ENCODE data around the gene ASAP2.

Gene ASAP2

DNA sequence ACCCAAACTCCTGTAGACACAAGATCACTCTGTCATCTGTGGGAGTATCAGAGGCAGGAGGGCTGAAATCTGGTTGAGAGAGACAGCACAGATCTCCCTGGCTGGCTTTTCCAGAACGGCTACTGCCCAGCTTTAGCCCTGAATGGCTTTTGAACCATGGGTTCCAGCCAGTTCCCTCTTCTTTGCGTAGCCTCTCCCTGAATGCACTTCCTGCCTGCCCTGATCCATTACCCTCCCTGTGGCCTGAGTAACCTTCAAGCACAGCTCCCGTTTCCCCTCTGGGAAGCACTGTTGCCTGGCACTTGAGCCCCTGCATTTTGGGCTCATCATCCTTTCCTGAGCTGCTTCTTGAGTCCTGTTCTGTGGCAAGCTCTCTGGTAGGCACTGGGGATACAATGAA lies 68.8 kb downstream of the ASAP2 start:
- no peak for DNase-seq (ENCODE audit: low read depth)

DNA sequence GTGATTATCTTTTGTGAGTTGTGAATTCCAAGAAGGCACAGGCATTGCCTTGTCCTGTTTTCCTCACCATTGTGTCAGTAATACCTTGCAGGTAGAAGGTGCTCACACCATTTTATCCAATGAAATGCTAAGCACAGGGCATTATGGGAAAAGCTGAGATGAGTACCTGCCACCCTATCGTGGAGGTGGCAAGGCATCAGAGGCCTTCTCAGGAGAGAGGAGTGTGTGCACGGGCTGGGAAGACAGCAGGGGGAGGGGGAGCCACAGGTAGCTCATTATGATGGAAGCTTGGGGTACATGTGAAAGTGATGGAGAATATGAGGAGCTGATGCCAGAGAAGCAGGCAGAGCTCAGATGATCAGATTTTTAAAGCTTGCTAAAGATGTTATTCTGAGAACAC lies 69.5 kb downstream of the ASAP2 start:
- DNase-seq (ENCODE audit: low read depth), result no peak

DNA sequence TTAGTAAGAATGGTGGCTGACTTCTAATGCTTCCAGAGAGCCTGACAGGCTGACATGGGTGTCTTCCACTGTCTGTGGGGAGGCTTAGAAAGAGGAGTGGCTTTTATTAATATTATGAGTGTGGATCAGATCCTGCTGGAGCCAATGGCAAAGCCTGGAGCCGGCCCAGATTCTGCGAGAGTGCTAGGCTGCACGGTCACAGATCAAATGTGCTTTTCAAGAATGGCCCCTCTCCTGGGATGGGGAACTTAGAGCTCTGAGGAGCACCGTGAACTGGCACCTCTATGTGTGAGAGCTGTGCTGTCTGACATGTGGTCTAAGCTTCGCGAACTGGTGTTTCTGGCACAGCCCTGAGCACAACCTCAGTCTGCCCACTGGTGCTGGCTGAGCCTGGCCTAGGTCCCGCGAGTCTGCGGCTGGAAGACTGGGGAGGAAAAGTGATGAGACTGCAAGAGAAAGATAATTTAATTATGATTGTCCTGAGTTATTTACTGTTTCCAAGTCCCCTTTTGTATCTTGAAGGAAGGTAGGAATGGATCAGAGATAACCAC lies 70.4 kb downstream of the ASAP2 start:
- no peak for DNase-seq (ENCODE audit: low read depth)

DNA sequence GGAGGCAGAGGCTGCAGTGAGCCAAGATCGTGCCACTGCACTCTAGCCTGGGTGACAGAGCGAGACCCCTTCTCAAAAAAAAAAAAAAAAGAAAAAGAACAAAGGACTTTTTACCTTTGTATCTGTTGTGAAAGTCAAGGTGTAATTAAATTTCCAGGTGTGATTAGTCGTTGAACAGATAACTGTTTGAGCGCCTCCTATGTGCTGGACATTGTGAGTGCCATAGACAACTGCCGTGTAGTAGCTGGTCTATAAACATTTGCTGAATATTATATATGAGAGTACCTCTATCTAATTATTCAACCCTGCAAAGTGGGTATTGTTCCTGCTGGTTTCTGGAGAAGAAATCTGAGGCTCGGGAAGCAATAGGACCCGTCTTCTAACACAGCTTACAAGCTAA lies 71.8 kb downstream of the ASAP2 start:
- no peak for DNase-seq (ENCODE audit: low read depth)

DNA sequence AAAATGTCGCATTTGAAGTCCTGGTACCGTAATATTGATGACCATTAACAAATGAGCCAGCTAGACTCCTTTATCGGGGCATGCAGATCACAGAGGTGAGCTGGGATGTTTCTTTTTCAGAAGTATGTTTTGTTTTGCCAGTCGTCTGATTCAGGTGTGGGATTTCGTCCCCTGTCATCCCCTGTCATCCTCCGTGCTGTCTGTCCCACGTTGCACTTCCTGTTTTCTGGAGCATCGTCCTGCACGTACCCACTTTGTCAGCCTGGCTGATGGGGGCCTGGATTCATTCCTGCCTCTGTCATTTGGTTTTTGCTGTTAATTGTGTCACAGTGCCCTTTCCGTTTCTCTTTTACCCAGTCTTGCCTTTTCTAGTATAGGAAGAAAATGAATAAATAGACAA lies 72.8 kb downstream of the ASAP2 start:
- DNase-seq (ENCODE audit: low read depth), result no peak

DNA sequence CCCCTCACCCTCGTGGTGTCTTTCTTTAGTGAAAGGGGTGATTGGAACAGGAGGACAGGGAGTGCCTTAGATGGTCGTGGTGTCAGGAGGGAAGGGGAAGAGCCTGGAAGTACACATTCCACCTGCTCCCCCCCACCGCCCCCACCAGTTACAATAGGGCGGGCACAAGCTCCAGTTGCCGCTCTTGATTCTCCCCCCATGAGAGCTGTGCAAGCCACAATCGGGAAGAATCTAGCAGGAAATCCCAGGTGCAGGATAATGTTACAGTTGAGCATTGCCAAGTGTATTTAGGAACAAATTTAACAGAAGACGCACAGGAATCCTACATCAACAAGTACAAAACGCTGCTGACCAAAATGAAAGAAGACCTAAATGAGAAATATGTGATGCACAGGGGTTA lies 73.6 kb downstream of the ASAP2 start:
- DNase-seq (ENCODE audit: low read depth), result no peak

DNA sequence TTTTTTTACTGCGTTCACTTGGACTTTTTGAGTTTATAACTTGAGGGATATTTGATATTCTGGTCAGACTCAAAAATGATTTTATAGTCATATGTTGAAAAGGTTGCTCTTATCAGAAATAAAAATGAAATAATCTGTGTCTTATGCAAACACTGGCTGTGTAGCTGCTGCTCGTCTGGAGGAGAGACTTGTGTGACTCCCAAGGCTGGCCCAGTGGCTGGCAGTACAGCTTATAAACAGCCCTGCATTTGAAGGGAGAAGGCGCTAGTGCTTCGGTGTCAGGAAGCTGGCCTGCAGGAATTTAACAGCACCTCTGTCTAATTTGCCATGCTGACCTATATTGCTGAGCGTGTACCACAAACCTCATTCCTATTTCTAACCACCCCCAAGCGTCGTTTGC lies 74.5 kb downstream of the ASAP2 start:
- DNase-seq (ENCODE audit: low read depth), result no peak

DNA sequence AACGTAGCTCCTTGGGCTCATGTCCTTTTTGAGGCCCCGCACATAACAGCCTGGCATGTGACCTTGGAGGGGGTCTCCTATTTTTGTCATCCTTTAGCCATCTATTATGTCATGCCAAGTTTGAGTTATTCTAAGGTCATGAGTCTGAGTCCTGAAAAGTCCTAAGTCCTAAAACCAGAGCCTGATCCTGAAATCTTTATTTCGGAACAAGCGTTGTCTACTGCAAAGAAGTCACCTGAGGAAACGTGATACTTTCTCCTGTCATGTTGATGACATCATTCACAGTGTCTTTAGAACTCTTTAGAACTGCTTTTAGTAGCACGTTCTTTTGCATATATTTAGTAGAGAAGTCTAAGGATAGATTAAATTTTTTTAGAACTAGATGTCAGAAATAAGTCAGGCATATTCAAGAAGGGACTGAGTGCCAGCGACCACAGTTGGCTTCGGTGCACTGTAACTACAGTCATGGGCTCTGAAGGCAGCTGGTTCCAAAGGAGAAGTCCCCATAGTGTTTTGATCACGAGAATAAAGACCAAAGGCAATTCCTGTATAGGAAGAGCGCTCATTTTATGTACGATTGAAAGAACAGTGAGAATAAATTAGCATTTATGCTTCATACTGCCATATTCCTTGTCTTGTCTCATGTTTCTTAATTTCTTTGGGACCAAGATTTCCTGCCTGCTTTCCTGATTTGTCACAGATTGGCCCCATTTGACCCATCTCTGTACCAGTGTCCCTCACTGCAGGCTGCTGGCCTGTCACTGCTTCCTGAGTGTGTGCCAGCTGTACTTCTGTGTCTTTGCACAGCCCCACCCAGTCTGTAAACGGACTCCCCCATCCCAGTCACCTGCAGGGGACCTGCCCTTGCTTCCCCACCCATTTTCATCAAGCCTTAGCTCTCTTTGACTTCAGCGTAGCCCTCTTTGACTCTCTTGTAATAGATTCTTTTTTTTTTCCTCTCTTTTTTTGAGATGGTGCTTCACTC lies 75.8 kb downstream of the ASAP2 start:
- no peak for DNase-seq (ENCODE audit: low read depth)

DNA sequence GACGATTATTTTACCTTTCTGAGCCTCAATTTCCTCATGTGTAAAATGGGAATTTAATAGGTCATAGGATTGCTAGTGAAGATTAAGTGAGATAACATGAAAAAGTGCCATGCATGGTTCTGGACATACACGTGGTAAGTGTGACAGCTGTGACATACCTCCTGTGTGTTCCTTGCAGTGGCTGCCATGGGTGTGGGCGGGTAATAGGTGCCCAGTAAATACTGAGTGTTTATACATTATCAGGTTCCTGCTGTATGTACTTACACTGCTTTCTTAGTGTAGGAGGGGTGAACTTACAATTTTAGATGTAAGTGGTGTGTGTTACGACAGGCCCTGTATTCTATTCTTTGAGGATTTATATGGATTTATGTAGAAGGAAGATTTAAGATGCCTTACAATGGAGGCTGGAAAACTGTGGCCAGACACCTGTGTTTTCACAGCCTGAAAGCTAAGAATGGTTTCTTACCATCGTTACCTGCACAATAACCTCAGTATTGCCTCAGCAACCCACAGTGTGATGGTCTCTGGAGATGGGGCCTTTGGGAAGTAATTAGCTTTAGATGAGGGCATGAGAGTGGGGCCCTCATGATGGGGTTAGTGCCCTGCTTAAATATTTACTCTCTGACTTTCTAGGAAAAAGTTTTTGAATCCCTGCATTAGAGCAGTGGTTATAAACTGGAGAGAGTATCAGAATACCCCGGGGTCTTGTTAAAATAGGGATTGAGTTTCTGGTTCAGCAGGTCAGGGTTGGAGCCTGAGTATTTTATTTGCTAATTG lies 78.1 kb downstream of the ASAP2 start:
- no peak for DNase-seq (ENCODE audit: low read depth)

DNA sequence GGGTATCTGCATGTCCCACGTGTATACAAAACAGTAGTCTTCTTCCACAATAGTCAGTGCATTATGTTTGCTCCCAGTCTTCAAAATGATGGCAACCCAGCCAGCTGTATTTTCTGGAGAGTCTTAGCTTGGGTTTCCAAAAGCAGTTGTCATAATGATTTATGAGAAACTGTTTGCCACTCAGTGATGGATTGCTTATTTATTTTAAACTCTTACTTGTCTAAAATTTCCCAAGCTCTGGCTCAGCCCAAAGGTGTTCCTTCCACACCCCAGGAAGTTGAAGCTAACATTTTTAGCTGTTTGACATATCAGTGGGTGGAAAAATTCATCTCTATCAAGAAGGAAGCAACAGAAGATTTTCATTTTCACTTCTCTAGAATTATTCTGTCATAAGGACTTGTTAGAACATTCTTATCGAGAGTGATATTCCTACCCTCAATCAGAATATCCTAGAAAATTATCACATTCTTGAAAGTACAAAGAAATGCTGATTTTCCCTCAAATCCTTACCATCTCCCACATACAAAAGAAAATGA lies 78.8 kb downstream of the ASAP2 start:
- DNase-seq (ENCODE audit: low read depth), result no peak

DNA sequence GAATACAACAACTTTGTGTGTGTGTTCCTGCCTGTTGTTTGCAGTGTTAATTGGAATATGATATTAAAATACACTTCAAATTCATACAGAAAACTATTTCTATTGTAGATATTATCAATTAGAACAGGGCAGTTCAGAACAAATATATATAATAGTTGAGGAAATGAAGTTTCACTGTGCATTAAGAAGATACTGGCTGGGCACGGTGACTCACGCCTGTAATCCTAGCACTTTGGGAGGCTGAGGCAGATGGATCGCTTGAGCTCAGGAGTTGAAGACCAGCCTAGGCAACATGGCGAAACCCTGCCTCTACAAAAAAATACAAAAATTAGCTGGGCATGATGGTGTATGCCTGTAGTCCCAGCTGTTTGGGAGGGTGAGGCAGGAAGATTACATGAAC lies 79.3 kb downstream of the ASAP2 start:
- DNase-seq (ENCODE audit: low read depth), result no peak

DNA sequence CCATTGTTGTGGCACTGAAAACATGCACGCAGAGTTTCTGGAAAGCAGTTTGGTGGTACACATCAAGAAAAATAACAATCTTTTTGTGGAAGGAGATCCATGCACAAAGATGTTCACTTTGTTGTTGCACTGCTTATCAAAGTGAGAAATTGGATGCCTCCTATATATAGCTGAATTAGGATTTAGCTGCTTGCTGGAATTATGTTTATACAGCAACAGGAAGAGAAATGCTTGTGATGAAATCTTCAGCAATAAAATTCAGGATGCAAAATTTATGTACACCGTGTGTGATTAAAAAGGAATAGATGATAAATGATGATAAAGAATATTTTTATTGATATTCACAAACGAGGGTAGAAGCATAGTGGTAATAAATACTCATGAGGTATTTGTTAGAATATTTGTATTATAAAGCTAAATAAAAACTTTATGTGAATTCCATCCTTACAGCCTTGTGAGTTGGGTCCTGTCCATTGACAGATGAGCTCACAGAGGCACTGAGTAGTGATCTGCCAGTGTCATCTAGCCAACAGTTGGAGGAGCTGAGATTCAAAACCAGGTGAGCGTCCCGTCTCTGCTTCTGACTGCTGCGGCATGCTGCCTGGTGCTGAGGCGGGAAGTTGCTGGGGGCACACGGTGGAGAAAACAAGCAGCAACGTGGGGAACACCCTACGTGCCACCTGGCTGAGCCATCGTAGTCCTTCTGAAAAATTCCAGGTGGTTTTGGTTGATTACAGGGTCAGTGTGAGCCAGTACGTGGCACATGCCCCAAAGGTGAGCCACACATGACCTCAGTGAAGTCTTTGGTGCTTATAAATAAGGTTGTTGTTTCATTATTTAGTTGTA lies 80.2 kb downstream of the ASAP2 start:
- DNase-seq (ENCODE audit: low read depth), result no peak

DNA sequence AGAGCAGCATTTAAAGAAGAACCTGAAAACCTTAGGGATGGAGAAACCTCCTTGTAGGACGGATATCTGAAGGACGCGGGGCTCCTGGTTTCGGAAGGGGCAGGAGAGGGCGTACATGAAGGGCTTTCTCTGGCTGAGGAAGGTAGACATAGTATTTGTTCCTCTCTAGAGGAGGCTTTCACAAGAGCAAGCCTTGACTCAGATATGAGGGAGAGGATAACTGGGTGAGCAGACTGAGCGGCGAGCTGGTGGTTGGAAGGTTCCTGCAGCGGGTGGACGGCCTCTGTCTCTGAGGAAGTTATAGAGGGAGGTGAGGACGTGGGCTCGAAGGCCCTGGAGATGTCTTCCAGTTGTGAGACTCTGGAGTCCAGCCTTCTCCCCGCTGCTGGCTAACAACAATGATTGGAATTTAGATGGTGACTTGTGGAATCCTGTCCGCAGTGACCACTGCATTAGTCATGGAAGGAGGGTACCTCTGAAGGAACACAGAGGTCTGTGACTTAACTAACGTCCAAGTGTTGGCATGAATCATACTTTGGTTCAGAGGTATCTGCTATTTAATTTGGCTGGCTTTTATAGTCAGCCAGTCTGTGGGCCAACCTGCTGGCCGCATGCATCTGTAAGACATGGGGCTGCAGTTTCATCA lies 80.9 kb downstream of the ASAP2 start:
- DNase-seq (ENCODE audit: low read depth), result no peak

DNA sequence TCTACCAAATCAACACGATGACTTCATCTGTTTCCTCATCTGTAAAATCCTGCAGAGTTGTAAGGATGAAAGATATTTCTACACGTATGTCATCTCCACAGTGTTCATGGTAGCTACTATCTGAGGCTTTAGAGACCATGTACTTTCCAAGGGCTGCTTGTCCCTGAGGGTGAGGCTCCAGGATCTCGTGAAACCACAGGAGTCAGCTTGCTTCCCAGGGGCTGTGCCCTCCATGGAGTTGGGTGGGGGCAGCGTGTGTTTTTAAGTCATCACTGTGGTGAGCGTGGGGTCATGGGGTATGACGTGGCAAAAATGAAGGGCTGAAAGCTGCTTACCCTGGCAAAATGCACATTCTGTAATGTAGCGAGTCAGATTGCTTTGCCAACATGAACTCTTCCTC lies 81.6 kb downstream of the ASAP2 start:
- DNase-seq (ENCODE audit: low read depth), result no peak

DNA sequence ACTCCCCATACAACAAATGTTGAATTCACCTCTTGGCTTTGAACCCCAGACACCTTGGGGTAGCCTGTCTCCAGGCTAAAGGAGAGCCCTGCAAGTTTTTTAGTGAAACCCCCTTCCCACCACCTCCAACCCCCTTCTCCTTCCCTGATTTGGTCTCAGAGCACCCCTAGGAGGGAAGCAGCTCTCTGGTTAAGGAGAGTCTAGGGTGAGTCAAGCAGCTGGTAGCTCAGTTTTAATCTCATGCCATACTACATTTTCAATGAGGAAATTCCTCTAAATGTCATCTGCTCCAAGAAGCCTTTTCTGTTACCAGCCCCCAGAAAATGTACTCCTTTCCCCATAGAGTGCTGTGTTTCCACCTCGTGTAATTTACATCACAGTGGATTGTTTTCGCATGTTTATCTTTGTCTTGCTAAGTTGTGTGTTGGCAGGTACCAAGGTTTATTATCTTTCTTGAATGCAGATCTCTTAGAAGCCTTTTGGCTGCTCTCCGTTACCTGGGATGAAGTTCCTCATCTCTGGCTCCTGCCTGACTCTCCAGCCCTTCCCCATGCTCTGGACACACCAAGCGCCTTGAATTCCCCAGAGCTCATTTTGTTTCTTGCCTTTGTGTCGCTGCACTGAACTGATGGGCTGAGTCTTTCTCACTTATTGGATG lies 82.2 kb downstream of the ASAP2 start:
- no peak for DNase-seq (ENCODE audit: low read depth)

DNA sequence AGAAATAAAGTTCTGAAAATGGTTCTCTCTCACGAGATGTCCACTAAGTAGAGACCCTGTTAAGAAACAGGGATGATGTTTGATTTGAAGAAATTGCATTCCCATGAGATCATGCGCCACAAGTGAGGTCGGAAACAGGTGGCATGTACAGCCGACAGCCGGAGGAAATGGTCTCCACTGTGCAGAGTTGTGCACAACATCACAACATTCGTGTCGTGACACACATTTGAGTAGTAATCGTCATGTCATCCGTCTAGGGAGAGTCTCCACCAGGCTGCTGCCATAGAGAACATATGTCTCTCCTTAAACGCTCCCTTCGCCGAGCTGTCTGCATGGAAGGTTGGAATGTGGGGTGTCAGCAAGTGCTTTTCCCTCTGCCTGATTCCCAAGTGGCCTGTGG lies 84.7 kb downstream of the ASAP2 start:
- no peak for DNase-seq (ENCODE audit: low read depth)

DNA sequence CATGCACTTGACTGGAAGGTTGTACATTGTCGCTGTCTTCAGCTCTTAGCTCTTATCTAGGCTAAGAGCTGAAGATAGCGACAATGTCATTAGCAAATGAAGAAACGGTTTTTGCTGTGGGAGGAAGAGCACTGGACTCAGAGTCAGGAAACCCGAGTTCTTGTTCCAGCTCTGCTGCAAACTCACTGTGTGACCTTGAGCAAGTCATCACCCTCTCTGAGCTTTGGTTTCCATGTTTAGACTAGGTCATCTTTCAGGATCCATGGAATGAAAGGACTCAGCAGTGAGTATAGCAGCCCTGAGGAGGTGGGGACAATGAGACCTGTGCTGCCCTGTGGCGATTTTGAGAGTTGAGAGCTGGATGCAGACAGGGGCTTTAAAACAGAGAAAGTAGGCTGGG lies 85.3 kb downstream of the ASAP2 start:
- no peak for DNase-seq (ENCODE audit: low read depth)

DNA sequence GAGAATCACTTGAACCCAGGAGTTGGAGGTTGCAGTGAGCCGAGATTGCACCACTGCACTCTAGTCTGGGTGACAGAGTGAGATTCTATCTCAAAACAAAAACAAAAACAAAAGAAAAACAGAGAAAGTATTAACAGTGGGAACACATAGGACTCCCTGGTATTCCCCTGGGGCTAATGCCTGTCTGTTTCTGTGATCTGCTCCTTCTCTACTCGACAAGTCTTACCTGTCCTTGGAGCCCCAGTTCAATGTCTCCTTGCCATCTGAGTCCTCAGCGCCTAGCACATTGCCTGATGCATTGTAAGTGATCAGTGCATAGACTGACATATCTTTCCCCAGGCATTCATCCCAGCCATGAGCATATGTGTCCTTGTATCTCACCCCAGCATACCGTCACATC lies 85.8 kb downstream of the ASAP2 start:
- no peak for DNase-seq (ENCODE audit: low read depth)

DNA sequence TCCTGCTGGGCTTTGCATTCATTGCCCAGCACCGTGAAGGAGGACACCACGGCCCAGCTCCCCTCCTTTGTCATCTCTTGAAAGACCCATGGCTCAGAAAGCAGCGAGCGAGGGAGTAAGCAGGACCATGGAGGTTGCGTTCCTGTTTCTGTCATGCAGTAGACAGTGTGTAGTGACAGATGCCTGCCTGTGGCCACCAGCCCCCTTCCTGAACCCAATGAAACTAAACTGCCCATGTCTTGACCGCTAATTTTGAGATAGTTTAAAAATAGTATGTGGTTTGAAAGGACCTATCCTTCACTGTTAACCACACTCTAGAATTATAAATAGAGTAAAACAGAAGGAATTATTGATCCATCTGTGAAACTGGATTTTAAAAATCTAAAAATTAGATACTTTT lies 88.2 kb downstream of the ASAP2 start:
- no peak for DNase-seq (ENCODE audit: low read depth)

DNA sequence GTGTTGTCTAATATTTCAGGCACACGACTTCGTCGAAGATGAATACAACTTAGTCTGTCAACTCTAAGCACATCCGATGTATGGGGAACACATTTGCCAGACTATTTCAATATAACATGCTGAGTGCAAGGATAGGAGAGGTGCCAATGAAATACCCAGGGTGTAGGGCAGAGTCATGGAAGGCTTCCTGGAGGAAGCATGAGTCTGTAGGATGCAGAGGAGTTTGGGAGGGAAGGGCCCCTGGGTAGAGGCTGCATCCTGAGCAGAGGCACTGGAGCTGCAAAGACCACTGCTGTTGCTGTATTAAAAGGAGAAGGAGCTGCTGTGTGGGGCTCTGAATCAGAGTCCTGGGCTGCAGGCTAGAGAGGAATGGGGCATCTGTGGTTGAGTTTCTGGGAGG lies 89.9 kb downstream of the ASAP2 start:
- no peak for DNase-seq (ENCODE audit: low read depth)

DNA sequence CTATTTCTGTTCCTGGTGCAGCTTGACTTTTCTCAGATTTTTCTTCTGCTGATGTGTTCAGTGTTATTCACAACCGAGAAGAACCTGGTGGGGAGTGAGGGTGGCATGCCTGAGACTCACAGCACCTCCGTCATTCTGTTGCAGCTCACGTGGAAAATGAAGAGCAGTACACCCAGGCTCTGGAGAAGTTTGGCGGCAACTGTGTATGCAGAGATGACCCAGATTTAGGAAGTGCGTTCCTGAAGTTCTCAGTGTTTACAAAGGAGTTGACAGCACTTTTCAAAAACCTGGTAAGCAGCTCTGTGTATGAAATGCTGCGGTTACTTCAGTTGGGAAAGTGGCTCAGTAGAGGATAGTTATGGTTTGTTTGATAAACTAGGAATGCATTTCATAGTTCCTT lies 90.5 kb downstream of the ASAP2 start:
- no peak for DNase-seq (ENCODE audit: low read depth)

All from CMK (cell line).